Stimulated activated CD4-positive, alpha-beta T cell treated with anti-CD3 and anti-CD28 coated beads, TNF-alpha, amount 100 ng/mL, for 4 hours (primary cell): ENCODE measurements around the gene ZWINT.

Experiments used
- DNase-seq, 3 experiments: peaks; one replicate each; pipeline ENCODE4 v3.0.0-alpha.2; 2020; ENCODE audit warnings: low read depth in 3 of 3

ZWINT gene

GRCh38 chr10:56360967-56361612 lies at the start of gene ZWINT:
ZWINT (minus strand) TSS chr10:56361259; CDS start chr10:56361236, 23 bp downstream.
- DNase-seq: peak; percentile 80 to 86 (median 85)

- no peak for DNase-seq
Observed at GRCh38 chr10:56383806-56384205, 22.7 kb upstream of the ZWINT start.

GRCh38 chr10:56370217-56371113 lies 9.4 kb upstream of the ZWINT start:
- DNase-seq: no peak

- no peak for DNase-seq
Observed at GRCh38 chr10:56360583-56360966, 484 bp downstream of the ZWINT start.

GRCh38 chr10:56359837-56360236 lies 1.2 kb downstream of the ZWINT start:
- DNase-seq: no peak

GRCh38 chr10:56357018-56357417 lies 4.0 kb downstream of the ZWINT start:
- DNase-seq: no peak

GRCh38 chr10:56351909-56352630 lies 9.0 kb downstream of the ZWINT start:
- no peak for DNase-seq

- DNase-seq: no peak
Observed at GRCh38 chr10:56349611-56350010, 11.4 kb downstream of the ZWINT start.

- no peak for DNase-seq
Observed at GRCh38 chr10:56348101-56348500, 13.0 kb downstream of the ZWINT start.

GRCh38 chr10:56346845-56347415 lies 14.1 kb downstream of the ZWINT start:
- no peak for DNase-seq

- DNase-seq: no peak
Observed at GRCh38 chr10:56341612-56342011, 19.4 kb downstream of the ZWINT start.

GRCh38 chr10:56329961-56330360 lies 31.1 kb downstream of the ZWINT start:
- DNase-seq: no peak

- no peak for DNase-seq
Observed at GRCh38 chr10:56327118-56327517, 33.9 kb downstream of the ZWINT start.

- no peak for DNase-seq
Observed at GRCh38 chr10:56319386-56319785, 41.7 kb downstream of the ZWINT start.

GRCh38 chr10:56318816-56319215 lies 42.2 kb downstream of the ZWINT start:
- no peak for DNase-seq

- no peak for DNase-seq
Observed at GRCh38 chr10:56317603-56318002, 43.5 kb downstream of the ZWINT start.

GRCh38 chr10:56316603-56317002 lies 44.5 kb downstream of the ZWINT start:
- no peak for DNase-seq
